ENCODE data around the gene CGB1.

DNA sequence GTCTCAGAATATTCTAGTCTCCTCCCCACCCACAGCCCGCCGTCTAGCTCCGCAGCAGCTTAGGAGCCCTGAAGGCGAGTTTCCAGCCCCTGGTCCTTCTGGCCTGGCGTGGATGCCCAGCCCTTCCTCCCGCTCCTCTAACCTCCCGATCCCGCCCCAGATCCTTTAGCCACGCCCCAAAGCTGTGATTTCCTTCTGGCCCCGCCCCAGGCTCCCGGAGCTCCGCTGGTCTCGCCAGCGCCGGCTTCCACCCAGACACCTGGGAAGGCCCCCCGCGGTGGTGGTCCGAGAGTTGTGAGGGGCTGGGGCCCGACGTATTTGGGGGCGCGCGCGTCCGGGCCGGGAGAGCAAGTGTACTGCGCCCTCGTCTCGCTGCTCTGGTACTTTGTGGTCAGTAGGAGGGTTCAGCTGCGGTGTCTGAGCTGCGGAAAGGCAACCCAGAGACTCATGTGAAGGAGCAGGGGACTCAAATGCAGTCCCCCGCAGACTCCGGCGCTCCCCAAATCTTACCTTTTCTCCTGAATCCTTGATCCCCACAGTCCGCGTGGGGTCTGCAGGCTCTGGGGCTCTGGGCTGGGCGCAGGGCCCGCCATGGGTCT is 21.0 kb upstream of the CGB1 start, which contains the start of gene CGB7:
- TF ChIP-seq ARNTL (CRISPR knock-in tag; IDR thresholded peaks at IDR 0.05; ENCODE audit: borderline replicate concordance, low read depth) (no peak), CREB5 (CRISPR knock-in tag; IDR thresholded peaks at IDR 0.05; ENCODE audit: low read depth) (no peak)
- TF ChIP-seq, protein P1, sequence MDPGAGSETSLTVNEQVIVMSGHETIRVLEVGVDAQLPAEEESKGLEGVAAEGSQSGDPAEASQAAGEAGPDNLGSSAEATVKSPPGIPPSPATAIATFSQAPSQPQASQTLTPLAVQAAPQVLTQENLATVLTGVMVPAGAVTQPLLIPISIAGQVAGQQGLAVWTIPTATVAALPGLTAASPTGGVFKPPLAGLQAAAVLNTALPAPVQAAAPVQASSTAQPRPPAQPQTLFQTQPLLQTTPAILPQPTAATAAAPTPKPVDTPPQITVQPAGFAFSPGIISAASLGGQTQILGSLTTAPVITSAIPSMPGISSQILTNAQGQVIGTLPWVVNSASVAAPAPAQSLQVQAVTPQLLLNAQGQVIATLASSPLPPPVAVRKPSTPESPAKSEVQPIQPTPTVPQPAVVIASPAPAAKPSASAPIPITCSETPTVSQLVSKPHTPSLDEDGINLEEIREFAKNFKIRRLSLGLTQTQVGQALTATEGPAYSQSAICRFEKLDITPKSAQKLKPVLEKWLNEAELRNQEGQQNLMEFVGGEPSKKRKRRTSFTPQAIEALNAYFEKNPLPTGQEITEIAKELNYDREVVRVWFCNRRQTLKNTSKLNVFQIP (CRISPR knock-in tag; IDR thresholded peaks at IDR 0.05; ENCODE audit: borderline replicate concordance, low read depth), result no peak
